Effector memory CD8-positive, alpha-beta T cell (primary cell): ENCODE measurements around the gene CNNM1.
A peak's percentile ranks its signal among the peaks of the same experiment; 100 is the strongest.

Experiments
- ATAC-seq: fragments of 150-1000 bp; cut with Tn5 transposase; replicated peaks from 2 replicates; pipeline ENCODE4 v1.10.0; 2021; ENCODE audit warnings: mild to moderate bottlenecking, moderate library complexity
- DNase-seq, 3 experiments: peaks; one replicate each; pipeline ENCODE4 v3.0.0; 2021
- H3K27ac Mint-ChIP-seq, 2 donors: one replicate each; pipeline ENCODE4 v1.8.0; 2022; ENCODE audit warnings: mild to moderate bottlenecking in 2 of 2, mixed read lengths in 2 of 2, moderate library complexity in 2 of 2
- H3K27me3 Mint-ChIP-seq, 2 donors: one replicate each; pipeline ENCODE4 v1.8.0; 2022; ENCODE audit warnings: mixed read lengths in 2 of 2
- H3K36me3 Mint-ChIP-seq: one replicate; pipeline ENCODE4 v1.8.0; 2022; ENCODE audit warnings: mild to moderate bottlenecking, moderate library complexity, mixed read lengths; ENCODE audit not compliant: insufficient read depth
- H3K4me1 Mint-ChIP-seq, 2 donors: one replicate each; pipeline ENCODE4 v1.8.0; 2022; ENCODE audit warnings: low read depth in 2 of 2, mixed read lengths in 2 of 2
- H3K4me3 Mint-ChIP-seq, 2 donors: one replicate each; pipeline ENCODE4 v1.8.0; 2022; ENCODE audit warnings: mild to moderate bottlenecking in 2 of 2, mixed read lengths in 2 of 2, moderate library complexity in 2 of 2
- H3K9me3 Mint-ChIP-seq, 2 donors: one replicate each; pipeline ENCODE4 v1.8.0; 2022; ENCODE audit warnings: mixed read lengths in 2 of 2

Gene CNNM1

DNA sequence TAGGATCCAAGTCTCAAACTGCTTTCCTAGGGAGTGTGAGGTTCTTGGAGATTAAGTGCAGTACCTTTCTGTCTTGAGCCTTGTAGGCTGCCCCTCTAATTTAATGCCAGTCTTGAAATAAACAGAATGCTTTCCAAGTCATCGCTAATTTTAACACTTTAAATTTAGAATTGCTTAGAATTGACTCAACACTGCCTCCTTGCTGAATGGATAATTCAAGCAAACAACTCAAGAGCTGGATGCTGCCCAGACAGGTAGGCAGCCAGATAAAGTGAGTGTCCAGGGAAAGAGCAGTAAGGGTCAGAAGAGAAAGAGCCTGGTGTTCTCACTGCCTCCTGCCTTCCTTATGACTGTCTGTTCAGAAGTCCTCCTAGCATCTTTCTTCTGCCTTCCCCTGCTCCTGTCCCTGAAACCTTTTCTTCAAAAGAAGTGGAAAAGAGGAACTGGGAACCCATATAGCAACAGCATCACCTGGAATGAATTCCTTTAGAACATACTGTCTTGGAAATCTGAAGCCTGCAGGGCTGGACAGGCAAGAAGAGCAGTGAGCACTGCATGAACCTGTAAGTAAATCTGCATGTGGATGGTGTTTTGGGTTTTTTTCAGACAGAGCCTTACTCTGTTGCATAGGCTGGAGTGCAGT, 104.3 kb downstream of the CNNM1 start:
- H3K9me3 Mint-ChIP-seq: no peaks in the 10 kb centered on the region
- DNase-seq (no peak), ATAC-seq (no peak)
- H3K27me3 Mint-ChIP-seq: no peaks in the 10 kb centered on the region
- H3K36me3 Mint-ChIP-seq: peaks cover 17% of the 10 kb centered on the region
- no peak overlapping the region for H3K4me3 Mint-ChIP-seq
- peaks cover 27 to 50% of the 10 kb centered on the region in 2 donors for H3K4me1 Mint-ChIP-seq
- no peak overlapping the region for H3K27ac Mint-ChIP-seq

DNA sequence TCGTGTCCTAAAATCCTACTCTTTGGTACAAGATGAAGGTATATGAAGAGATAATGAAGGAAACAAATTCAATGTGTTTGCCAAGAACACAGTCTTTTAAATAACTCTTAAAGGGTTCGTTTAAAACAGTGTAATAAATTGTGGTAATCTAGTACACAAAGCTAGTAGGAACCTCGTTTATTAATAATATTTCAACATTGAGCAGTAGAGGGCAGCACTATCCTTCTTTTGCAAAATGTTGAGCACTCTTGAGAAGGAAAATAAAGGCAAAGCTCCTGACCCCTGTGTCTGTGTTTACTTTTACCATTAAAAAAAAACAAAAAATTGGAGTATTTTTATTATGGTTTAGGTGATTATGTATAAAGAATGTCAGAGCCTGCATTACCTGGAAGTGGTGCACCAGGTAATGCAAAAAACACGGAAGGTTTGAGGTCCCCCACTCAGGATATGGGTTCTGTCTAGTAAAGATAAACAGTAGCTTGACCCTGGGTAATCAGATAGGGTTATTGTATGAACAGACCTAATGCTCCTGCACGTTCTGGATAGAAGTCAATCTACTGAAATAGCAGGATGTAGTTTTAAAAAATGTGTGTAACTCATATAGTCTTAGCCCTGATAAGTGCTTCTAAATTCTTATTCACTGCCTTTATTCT, 107.0 kb downstream of the CNNM1 start:
- peak in 2 of 3 experiments; percentile 5 to 9 for DNase-seq
- H3K4me3 Mint-ChIP-seq: no peak overlapping the region
- ATAC-seq: peak; percentile 64
- H3K27me3 Mint-ChIP-seq: no peaks in the 10 kb centered on the region
- H3K36me3 Mint-ChIP-seq: peaks cover 9% of the 10 kb centered on the region
- H3K9me3 Mint-ChIP-seq: no peaks in the 10 kb centered on the region
- H3K27ac Mint-ChIP-seq: no peak overlapping the region
- H3K4me1 Mint-ChIP-seq: peaks cover 12 to 27% of the 10 kb centered on the region in 2 donors

DNA sequence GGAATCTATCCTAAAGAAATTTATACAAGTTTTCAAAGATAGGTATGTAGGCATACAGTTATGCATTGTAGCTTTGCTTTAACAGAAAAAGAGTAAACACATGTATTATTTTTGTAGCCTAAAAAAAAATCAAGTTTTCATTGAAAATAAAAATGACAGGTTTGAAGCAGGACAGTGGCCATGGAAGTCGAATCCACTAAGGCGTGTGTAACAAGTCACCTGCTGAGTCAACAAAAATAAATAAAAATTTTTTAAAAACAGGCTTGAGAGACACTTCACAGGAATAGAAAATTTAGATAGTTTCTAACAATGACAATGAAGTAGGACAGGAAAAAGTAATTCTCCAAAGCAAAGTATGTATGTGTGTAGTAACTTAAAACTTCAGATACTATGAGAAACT, 109.7 kb downstream of the CNNM1 start:
- peaks cover 2 to 10% of the 10 kb centered on the region in 2 donors for H3K4me1 Mint-ChIP-seq
- no peaks in the 10 kb centered on the region for H3K27me3 Mint-ChIP-seq
- no peak overlapping the region for H3K4me3 Mint-ChIP-seq
- ATAC-seq: no peak
- DNase-seq: no peak
- H3K27ac Mint-ChIP-seq: no peak overlapping the region
- peaks cover 6% of the 10 kb centered on the region for H3K36me3 Mint-ChIP-seq
- no peaks in the 10 kb centered on the region for H3K9me3 Mint-ChIP-seq

DNA sequence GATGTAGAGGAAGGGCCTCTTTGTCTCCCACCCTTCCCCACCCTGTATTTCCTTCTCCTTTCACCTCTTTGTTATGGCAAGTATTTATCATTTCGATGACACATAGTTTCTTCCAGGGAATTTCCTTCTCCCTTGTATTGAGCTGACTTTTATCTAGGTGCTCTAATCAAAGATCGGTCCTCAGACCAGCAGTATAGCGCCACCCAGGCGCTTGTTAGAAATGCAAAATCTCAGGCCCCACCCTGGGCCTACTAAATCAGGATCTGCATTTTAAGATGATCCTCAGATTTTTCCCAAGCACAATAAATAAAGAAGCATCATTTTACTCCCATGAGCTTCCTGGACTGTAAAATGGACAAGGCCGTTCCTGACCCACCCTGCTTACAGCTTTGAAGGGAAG, 113.2 kb downstream of the CNNM1 start:
- Mint-ChIP-seq H3K4me3 (no peak overlapping the region), H3K27me3 (peaks cover 9 to 11% of the 10 kb centered on the region in 2 donors)

DNA sequence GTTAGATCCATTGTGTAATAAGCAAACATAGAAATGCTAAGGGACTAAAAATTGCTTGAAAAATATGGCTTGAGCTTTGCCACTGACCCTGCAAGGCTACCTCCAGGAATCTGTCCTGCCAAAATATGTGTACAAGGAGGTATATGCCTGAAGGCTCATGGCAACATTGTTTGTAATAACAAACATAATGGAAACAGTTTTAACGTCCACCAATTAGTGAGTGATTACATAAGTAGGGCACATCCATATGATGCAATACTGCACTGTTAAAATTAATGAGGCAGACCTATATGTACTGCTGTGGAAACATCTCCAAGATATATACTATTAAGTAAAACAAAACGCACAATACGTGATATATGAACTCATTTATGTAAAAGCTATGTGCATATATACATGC, 114.3 kb downstream of the CNNM1 start:
- Mint-ChIP-seq H3K4me3 (no peak overlapping the region), H3K4me1 (no peaks in the 10 kb centered on the region), H3K27me3 (peaks cover 12 to 22% of the 10 kb centered on the region in 2 donors), H3K9me3 (no peaks in the 10 kb centered on the region), H3K27ac (no peak overlapping the region), H3K36me3 (no peaks in the 10 kb centered on the region)
- ATAC-seq (no peak), DNase-seq (no peak)

More for the DNA sequence above, 113.2 kb downstream of the CNNM1 start:
- H3K36me3 Mint-ChIP-seq: peaks cover 3% of the 10 kb centered on the region
- no peak overlapping the region for H3K27ac Mint-ChIP-seq
- DNase-seq: no peak
- H3K4me1 Mint-ChIP-seq: no peaks in the 10 kb centered on the region
- no peaks in the 10 kb centered on the region for H3K9me3 Mint-ChIP-seq
- no peak for ATAC-seq
